Hematopoietic multipotent progenitor cell treated with erythropoietin and hydrocortisone succinate and interleukin-3 and kit ligand, for 8 days (in vitro differentiated cells): ENCODE results near the gene NXPE3.
"Not testable (repeated sequence)": the region's sequence is repeated elsewhere in the genome, so short reads cannot be mapped to it uniquely, and the experiment has no call there.

Source experiments
- DNase-seq: peaks from one replicate; pipeline ENCODE4 v3.0.0-alpha.2; 2015

The NXPE3 gene

GRCh38 chr3:101779047-101779821, at the start of gene NXPE3:
Gene NXPE3 (plus strand): TSS chr3:101779211. CDS start chr3:101785597, 6,386 bp downstream.
- peak; percentile 85 for DNase-seq

- DNase-seq: no peak
Observed at GRCh38 chr3:101729586-101729985, 49.4 kb upstream of the NXPE3 start.

- DNase-seq: peak; percentile 86
Observed at GRCh38 chr3:101730839-101731238, 48.2 kb upstream of the NXPE3 start.

GRCh38 chr3:101732240-101732641, 46.8 kb upstream of the NXPE3 start:
- DNase-seq: peak; percentile 18

- DNase-seq: no peak
Observed at GRCh38 chr3:101735833-101736232, 43.2 kb upstream of the NXPE3 start.

GRCh38 chr3:101741914-101742313, 37.1 kb upstream of the NXPE3 start:
- DNase-seq: not testable (repeated sequence)

GRCh38 chr3:101744811-101745210, 34.2 kb upstream of the NXPE3 start:
- DNase-seq: no peak

GRCh38 chr3:101745934-101746333, 33.1 kb upstream of the NXPE3 start:
- DNase-seq: not testable (repeated sequence)

- DNase-seq: not testable (repeated sequence)
Observed at GRCh38 chr3:101753386-101754113, 25.5 kb upstream of the NXPE3 start.

- no peak for DNase-seq
Observed at GRCh38 chr3:101758224-101758623, 20.8 kb upstream of the NXPE3 start.

GRCh38 chr3:101762041-101762646, 16.9 kb upstream of the NXPE3 start:
- no peak for DNase-seq

- not testable (repeated sequence) for DNase-seq
Observed at GRCh38 chr3:101777745-101778281, 1.2 kb upstream of the NXPE3 start.

GRCh38 chr3:101778385-101779046, 495 bp upstream of the NXPE3 start:
- DNase-seq: no peak

- peak; percentile 83 for DNase-seq
Observed at GRCh38 chr3:101779822-101780381, 891 bp downstream of the NXPE3 start.

- no peak for DNase-seq
Observed at GRCh38 chr3:101780661-101781060, 1.6 kb downstream of the NXPE3 start.

GRCh38 chr3:101781166-101781565, 2.2 kb downstream of the NXPE3 start:
- DNase-seq: no peak

- DNase-seq: no peak
Observed at GRCh38 chr3:101784855-101785613, 6.0 kb downstream of the NXPE3 start.

- DNase-seq: no peak
Observed at GRCh38 chr3:101791778-101792177, 12.8 kb downstream of the NXPE3 start.

- no peak for DNase-seq
Observed at GRCh38 chr3:101796077-101796680, 17.2 kb downstream of the NXPE3 start.

- no peak for DNase-seq
Observed at GRCh38 chr3:101801174-101801573, 22.2 kb downstream of the NXPE3 start.

GRCh38 chr3:101802179-101802578, 23.2 kb downstream of the NXPE3 start:
- no peak for DNase-seq
